NB4 (cell line): ENCODE results near the gene TRIM61.
"Not testable (repeated sequence)": the region's sequence is repeated elsewhere in the genome, so short reads cannot be mapped to it uniquely, and the experiment has no call there.

Source experiments
- DNase-seq: peaks from one replicate; pipeline ENCODE4 v3.0.0; 2010; ENCODE audit warnings: low read depth
- H3K4me3 ChIP-seq: one replicate; pipeline ENCODE4 v1.5.1; 2011; ENCODE audit warnings: mild to moderate bottlenecking, low read depth, low read length, moderate library complexity
- MYC ChIP-seq: IDR thresholded peaks from 2 replicates; pipeline ENCODE4 v1.6.1; 2011; ENCODE audit warnings: low read depth, low read length
- POLR2A ChIP-seq: IDR thresholded peaks from 2 replicates; pipeline ENCODE4 v1.6.1; 2011; ENCODE audit warnings: mild to moderate bottlenecking; ENCODE audit not compliant: insufficient read length; ENCODE audit errors: extremely low read depth
- TF ChIP-seq, protein P1 (sequence below): IDR thresholded peaks from 2 replicates; pipeline ENCODE4 v1.6.1; 2011; ENCODE audit warnings: low read depth, low read length
- TF ChIP-seq, protein P2 (sequence below): IDR thresholded peaks from one replicate; pipeline ENCODE4 v1.5.1; 2012; ENCODE audit warnings: low read depth, low read length

TRIM61 gene

DNA sequence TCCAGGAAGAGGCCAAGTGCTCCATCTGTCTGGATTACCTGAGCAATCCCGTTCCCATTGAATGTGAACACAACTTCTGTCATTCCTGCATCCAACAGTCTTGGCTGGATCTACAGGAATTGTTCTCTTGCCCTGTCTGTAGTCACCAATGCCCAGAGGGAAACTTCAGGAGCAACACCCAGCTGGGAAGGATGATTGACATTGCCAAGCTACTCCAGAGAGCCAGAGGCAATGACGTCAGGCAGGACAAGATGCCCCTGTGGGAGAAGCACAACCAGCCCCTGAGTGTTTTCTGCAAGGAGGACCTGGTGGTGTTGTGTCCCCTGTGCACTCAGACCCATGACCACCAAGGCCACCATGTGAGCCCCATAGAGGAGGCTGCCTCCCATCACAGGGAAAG lies 33.0 kb upstream of the TRIM61 start:
- no peak for DNase-seq
- TF ChIP-seq MYC (no peak), POLR2A (no peak)
- TF ChIP-seq, protein P1, sequence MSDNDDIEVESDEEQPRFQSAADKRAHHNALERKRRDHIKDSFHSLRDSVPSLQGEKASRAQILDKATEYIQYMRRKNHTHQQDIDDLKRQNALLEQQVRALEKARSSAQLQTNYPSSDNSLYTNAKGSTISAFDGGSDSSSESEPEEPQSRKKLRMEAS = no peak
- TF ChIP-seq, protein P2, sequence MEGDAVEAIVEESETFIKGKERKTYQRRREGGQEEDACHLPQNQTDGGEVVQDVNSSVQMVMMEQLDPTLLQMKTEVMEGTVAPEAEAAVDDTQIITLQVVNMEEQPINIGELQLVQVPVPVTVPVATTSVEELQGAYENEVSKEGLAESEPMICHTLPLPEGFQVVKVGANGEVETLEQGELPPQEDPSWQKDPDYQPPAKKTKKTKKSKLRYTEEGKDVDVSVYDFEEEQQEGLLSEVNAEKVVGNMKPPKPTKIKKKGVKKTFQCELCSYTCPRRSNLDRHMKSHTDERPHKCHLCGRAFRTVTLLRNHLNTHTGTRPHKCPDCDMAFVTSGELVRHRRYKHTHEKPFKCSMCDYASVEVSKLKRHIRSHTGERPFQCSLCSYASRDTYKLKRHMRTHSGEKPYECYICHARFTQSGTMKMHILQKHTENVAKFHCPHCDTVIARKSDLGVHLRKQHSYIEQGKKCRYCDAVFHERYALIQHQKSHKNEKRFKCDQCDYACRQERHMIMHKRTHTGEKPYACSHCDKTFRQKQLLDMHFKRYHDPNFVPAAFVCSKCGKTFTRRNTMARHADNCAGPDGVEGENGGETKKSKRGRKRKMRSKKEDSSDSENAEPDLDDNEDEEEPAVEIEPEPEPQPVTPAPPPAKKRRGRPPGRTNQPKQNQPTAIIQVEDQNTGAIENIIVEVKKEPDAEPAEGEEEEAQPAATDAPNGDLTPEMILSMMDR = no peak
- H3K4me3 ChIP-seq = no peak overlapping the region

DNA sequence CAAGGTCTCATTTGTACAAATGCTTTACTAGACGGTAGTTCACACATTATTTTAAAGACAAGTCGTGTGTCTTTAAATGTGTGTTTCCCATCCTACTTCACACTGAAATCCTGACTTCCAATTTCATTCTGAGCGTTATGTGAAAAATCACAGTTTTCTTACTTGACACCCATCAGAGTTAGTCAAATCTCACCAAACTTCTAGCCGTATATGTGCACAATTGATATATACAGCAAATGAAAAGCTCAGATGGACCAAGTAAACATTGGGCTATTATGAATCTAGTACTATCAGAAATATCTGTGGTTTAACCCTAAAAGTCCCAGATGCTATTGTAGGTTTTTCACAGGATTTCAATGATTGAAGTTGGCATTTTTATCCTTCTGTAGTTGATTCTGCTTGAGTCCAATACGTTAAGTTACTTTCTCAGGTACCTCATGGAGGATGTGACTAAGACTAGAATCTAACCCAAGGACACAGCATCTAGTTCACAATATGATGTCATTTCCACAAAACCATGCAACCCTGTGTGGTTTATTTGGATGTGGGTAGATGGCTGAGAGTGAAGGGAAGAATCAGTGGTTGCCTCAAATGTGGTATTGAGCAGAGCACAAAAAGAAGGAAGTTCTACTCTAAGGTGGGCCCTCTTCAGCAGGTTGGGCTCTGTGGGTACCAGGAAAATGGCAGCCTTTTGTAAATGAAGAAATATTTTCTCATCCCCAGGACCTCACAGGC lies 32.2 kb upstream of the TRIM61 start:
- DNase-seq = no peak
- no peak overlapping the region for H3K4me3 ChIP-seq
- TF ChIP-seq MYC (no peak), POLR2A (no peak)
- TF ChIP-seq, protein P2 = no peak
- TF ChIP-seq, protein P1 = no peak

DNA sequence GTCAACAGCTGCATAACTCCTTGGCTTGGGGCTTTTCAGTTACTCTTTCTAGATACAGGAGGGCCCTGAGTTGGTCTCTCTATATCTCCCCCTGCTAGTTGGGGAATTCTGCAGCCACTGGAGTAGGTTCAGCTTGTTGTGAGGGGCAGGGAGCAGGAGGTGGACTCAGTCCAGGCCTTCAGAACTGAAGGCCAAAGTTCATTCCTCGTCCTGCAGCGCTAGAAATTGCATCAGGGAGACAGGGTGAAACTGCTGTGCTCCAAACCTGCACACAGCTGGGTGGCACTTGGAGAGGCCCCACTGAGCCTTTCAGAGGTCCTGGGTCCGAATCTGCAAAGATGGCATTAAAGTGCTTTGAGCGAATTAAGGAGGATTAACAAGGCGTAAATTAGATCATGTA lies 29.4 kb upstream of the TRIM61 start:
- H3K4me3 ChIP-seq = no peak overlapping the region
- TF ChIP-seq POLR2A = no peak
- TF ChIP-seq, protein P1 = no peak
- no peak for TF ChIP-seq MYC
- TF ChIP-seq, protein P2 = no peak
- DNase-seq = no peak

DNA sequence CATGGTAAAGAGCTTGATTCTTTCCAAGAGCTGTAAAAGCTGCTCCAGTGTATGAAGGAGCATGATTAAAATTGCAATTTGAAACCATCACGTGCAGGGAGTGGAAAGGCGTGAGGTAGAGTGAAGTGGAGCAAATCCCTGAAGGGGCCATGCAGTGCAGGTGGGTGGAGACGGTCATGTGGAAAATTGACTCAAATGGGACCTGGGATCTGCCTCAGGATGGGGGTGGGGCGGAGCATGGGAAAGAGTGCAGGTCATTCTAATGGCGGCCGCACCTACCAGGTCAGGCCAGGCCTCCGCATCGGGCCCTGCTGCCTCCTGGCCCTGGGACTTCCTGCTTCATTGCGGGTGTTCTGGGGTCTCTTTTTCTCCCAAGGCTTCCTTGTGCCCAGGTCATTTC lies 29.0 kb upstream of the TRIM61 start:
- DNase-seq = no peak
- TF ChIP-seq, protein P2 = no peak
- TF ChIP-seq, protein P1 = no peak
- TF ChIP-seq MYC = no peak
- TF ChIP-seq POLR2A = no peak
- H3K4me3 ChIP-seq = no peak overlapping the region

DNA sequence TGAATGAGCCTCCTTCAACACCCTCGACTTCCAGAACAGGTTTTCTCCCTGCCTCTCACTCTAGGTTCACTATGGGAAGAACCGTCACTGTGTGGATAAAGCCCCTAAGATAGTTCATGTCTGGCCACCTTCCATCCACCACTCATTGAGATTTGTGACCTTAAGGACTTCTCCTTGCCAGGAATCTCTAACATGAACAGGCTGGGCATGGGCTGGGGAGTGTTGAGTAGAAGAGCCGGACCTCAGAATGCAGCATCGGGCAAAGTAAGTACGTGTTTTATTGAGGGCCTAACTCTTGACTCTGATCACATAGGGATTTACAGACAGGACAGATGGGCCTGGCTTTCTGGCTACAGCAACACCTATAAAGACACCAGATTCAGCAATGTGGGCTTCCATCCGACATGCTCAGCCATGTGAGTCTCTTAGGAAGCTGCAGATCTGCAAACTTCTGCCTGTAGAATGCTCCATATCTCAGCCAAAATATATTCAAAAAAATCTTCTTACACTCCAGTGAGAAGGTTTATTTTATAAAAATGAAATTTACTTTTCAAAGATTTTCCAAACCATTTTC lies 28.0 kb upstream of the TRIM61 start:
- H3K4me3 ChIP-seq = no peak overlapping the region
- no peak for DNase-seq
- TF ChIP-seq, protein P1 = no peak
- TF ChIP-seq, protein P2 = no peak
- TF ChIP-seq MYC (no peak), POLR2A (no peak)

DNA sequence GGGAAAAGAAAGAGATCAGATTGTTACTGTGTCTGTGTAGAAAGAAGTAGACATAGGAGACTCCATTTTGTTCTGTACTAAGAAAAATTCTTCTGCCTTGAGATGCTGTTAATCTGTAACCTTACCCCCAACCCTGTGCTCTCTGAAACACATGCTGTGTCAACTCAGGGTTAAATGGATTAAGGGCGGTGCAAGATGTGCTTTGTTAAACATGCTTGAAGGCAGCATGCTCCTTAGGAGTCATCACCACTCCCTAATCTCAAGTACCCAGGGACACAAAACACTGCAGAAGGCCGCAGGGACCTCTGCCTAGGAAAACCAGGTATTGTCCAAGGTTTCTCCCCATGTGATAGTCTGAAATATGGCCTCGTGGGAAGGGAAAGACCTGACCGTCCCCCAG lies 24.5 kb upstream of the TRIM61 start:
- H3K4me3 ChIP-seq, DNase-seq: not testable (repeated sequence)

DNA sequence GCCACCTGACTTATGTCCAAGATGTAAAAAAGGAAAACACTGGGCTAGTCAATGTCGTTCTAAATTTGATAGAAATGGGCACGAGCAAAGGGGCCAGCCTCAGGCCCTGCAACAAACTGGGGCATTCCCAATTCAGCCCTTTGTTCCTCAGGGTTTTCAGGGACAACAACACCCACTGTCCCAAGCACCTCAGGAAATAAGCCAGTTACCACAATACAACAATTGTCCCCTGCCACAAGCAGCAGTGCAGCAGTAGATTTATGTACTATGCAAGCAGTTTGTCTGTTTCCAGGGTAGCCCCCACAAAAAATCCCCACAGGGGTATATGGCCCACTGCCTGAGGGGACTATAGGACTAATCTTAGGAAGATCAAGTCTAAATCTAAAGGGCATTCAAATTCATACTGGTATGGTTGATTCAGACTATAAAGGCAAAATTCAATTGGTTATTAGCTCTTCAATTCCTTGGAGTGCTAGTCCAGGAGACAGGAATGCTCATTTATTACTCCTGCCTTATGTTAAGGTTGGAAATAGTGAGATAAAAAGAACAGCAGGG lies 21.1 kb upstream of the TRIM61 start:
- DNase-seq, H3K4me3 ChIP-seq: not testable (repeated sequence)
